HCT116 (cell line): ENCODE data around the gene TMEM178B.

ENCODE experiments used
- CEBPB ChIP-seq: IDR thresholded peaks from 2 replicates; pipeline ENCODE4 v1.6.1; 2012; ENCODE audit warnings: low read depth
- CTCF ChIP-seq, 3 experiments: fragments of 200-600 bp in 1 of 3; sonication (generic) in 1 of 3; IDR thresholded peaks in 2 of 3; conservative IDR thresholded peaks in 1 of 3; 2 replicates each; pipeline ENCODE4 v1.5.1; 2012 to 2017; ENCODE audit warnings: low read depth in 2 of 3, low read length in 2 of 3, antibody characterized with exemption in 1 of 3, borderline replicate concordance in 1 of 3, control low read depth in 1 of 3, mild to moderate bottlenecking in 1 of 3, mixed read lengths in 1 of 3, mixed run types in 1 of 3, moderate library complexity in 1 of 3; ENCODE audit not compliant: insufficient read depth in 1 of 3
- EGR1 ChIP-seq: IDR thresholded peaks from 2 replicates; pipeline ENCODE4 v1.6.1; 2012; ENCODE audit warnings: low read depth
- EZH2 ChIP-seq: fragments of 200-600 bp; sonication (generic); IDR thresholded peaks from 2 replicates; pipeline ENCODE4 v1.6.1; 2017; ENCODE audit warnings: antibody characterized with exemption, mixed run types
- MAX ChIP-seq: IDR thresholded peaks from 2 replicates; pipeline ENCODE4 v1.6.1; 2012
- POLR2A ChIP-seq: IDR thresholded peaks from 2 replicates; pipeline ENCODE4 v1.7.0; 2011; ENCODE audit warnings: borderline replicate concordance; ENCODE audit not compliant: insufficient read depth, insufficient read length; ENCODE audit errors: extremely low read depth
- POLR2AphosphoS5 ChIP-seq: IDR thresholded peaks from 2 replicates; pipeline ENCODE4 v1.6.1; 2011; ENCODE audit warnings: mild to moderate bottlenecking, low read depth, low read length, moderate library complexity
- RAD21 ChIP-seq: IDR thresholded peaks from 2 replicates; pipeline ENCODE4 v1.6.1; 2012; ENCODE audit warnings: low read depth, mild to moderate bottlenecking
- SIN3A ChIP-seq: IDR thresholded peaks from 2 replicates; pipeline ENCODE4 v1.6.1; 2012; ENCODE audit warnings: low read depth
- SP1 ChIP-seq: IDR thresholded peaks from 2 replicates; pipeline ENCODE4 v1.6.1; 2012; ENCODE audit warnings: low read depth
- TCF7L2 ChIP-seq: IDR thresholded peaks from 2 replicates; pipeline ENCODE4 v1.7.0; 2011; ENCODE audit warnings: borderline replicate concordance, inconsistent platforms; ENCODE audit not compliant: insufficient read depth, insufficient read length; ENCODE audit errors: extremely low read depth

- no peak for TF ChIP-seq POLR2A
- no peak for TF ChIP-seq CEBPB
- no peak for TF ChIP-seq CTCF (IDR thresholded peaks at IDR 0.05 in 2 of 3, conservative IDR thresholded peaks at IDR 0.05 in 1 of 3; ENCODE audit: borderline replicate concordance in 1 of 3, insufficient read depth in 1 of 3, low read depth in 2 of 3, low read length in 2 of 3)
- TF ChIP-seq POLR2AphosphoS5: no peak
- no peak for TF ChIP-seq RAD21
- no peak for TF ChIP-seq EZH2
- no peak for TF ChIP-seq MAX
- TF ChIP-seq EGR1: no peak
- TF ChIP-seq SP1: no peak
- no peak for TF ChIP-seq SIN3A
- TF ChIP-seq TCF7L2: no peak
Measured at GRCh38 chr7:141454338-141454737, 380.5 kb downstream of the TMEM178B start.
